A204.1 (cell line): ENCODE measurements around the gene SELENOV.

Experiments
- FAIRE-seq: peaks from 2 replicates; lab custom pipeline; 2012; peaks lifted over from hg19 to GRCh38; lab: Jason Lieb, UNC

SELENOV gene

DNA sequence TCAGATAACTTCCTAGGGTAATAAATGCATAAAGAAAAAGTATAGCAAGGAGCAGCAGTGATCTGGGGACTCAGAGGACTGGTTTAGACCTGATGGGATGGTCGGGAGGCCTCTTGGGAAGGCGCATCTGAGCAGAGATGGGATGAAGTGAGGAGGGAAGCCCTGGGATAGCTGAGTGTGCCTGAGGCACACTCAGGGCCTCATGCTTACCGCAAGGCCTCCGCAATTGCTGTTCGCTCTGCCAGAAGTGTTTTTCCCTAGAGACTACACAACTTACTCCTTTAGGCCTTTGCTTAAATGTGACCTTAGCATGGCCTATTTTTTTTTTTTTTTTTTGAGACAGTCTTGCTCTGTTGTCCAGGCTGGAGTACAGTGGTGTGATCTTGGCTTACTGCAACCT, 20.3 kb upstream of the SELENOV start:
- no peak for FAIRE-seq

DNA sequence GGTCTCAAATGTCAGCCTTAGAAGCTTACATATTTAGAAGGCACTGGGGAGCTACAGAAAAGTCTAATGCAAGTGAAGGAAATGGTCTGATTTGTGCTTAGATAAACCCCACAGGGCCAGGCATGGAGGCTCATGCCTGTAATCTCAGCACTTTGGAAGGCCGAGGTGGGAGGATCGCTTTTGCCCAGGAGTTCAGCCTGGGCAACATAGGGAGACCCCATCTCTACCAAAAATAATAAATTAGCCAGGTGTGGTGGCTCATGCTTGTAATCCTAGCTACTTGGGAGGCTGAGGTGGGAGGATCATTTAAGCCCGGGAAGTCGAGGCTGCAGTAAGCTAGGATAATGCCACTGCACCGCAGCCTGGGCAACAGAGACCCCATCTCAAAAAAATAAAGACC, 18.9 kb upstream of the SELENOV start:
- no peak for FAIRE-seq

DNA sequence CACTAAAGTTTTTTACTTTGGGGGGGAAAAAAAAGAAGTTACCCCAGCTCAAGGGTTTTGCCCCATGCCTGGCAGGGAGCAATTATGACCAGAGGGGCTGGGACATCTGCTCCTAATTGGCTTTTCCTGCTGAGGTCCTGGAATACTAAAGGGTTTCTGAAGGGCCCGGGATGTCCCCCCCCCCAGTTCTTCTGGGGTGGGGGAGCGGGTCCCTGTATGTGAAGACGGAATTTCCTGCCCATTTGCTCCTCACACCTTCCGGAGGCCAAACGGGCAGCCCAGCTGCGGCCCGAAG, 17.3 kb upstream of the SELENOV start:
- FAIRE-seq = no peak

DNA sequence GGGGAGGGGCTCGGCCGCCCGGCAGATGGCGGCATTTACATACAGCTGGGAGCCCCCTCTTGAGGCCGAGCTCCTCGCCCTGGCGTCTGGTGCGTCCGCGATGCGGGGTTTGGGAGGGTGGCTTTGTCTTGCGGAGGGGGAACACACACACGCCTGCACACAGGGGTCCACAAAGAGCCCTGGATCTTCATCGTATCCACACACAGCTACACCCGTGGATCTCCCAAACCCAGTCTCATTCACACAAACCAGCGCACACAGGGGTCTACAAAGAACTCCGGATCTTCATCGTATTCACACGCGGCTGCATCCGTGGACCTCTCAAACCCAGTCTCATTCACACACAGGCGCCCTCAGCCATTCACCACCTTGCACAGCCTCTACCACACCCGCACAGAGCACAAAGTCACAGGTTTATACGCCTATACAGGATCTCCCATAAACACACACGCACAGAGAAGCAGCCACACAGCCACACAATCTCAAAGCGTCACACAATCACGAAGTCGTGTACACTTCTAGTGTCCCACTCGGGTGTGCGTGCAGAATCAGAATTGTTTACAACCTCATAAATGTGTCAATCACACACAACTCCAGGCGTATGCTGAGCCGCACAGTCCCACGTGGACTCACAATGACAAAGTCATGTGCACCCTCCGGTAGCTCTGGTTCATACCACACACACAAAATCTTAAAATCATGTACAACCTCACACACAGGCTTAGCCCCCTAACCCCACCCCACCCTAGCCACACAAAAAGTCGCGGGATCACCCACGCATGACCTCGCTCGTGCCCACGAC, 16.7 kb upstream of the SELENOV start:
- no peak for FAIRE-seq

DNA sequence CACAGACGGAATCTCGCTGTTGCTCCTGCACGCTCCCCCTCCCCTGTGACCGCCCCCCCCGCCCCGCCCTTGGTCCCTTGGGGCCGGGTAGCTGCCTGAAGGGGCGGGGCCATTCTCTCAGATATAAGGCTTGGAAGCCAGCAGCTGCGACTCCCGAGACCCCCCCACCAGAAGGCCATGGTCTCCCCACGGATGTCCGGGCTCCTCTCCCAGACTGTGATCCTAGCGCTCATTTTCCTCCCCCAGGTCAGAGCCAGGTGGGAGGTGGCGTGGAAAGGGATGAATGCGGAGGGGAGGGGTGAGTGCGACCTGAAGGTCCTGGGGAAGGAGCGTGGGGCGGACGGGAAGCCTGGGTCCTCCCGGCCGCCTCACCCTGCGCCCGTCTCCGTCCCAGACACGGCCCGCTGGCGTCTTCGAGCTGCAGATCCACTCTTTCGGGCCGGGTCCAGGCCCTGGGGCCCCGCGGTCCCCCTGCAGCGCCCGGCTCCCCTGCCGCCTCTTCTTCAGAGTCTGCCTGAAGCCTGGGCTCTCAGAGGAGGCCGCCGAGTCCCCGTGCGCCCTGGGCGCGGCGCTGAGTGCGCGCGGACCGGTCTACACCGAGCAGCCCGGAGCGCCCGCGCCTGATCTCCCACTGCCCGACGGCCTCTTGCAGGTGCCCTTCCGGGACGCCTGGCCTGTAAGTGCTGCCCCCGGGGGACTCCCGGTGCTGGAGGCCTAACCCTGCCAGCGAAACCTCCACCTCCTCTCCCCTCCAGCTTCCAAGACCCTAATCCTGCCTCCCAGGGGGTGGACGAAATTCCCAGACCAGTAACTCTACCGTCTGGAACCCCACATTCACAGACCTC, 15.9 kb upstream of the SELENOV start, which contains the start of gene DLL3:
TSS of gene DLL3 (plus strand) at position 150 of the 845 bp plus-strand sequence. CDS start at position 178, 28 bp downstream.
- FAIRE-seq = no peak

DNA sequence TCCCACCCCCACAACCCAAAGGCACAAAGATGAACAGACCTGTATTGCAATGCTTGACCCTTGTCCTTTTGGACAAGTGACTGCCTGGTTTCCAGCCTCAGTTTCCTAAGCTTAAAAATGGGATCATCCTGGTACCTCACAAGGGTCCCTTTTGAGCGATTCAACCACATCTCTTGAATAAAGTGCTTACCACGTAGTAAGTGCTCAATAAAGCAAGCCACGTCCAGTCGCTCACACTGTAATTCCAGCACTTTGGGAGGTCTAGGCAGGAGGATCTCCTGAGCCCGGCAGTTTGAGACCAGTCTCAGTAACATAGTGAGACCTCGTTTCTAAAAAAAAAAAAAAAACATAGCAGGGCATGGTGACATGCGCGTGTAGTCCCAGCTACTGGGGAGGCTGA, 15.0 kb upstream of the SELENOV start:
- FAIRE-seq = no peak

DNA sequence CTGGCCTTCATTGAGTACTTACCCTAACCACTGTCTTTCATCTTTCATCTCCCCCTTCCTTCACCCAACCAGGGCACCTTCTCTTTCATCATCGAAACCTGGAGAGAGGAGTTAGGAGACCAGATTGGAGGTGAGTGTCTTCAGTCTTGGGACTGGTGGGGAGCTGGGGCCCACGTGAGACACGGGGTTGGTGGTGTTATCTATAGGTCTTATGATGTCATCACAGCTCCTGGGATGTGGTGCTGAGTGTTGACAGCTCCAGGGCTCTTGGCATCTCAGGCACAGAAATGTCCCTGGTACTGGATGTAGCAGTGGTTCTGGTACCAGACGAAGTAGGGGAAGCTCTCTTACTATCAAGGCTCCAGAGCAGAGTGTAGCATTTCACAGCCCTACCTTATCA, 14.4 kb upstream of the SELENOV start:
- no peak for FAIRE-seq

DNA sequence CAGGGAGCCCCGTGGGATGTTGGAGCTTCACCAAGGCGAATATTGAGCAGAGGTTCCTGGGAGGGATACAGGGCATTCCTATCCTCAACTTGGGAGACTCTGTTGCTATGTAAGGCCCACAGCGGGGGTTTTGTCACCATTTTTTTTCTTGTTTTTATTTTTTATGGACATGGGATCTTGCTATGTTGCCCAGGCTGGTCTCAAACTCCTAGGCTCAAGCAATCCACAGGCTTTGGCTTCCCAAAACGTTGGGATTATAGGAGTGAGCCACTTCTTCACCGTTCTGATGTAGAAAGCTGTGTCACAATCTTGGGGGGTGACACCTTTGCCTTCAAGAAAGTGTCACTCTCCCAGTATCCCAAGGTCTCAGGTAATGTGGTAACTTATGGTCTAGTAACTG, 13.6 kb upstream of the SELENOV start:
- FAIRE-seq = no peak

DNA sequence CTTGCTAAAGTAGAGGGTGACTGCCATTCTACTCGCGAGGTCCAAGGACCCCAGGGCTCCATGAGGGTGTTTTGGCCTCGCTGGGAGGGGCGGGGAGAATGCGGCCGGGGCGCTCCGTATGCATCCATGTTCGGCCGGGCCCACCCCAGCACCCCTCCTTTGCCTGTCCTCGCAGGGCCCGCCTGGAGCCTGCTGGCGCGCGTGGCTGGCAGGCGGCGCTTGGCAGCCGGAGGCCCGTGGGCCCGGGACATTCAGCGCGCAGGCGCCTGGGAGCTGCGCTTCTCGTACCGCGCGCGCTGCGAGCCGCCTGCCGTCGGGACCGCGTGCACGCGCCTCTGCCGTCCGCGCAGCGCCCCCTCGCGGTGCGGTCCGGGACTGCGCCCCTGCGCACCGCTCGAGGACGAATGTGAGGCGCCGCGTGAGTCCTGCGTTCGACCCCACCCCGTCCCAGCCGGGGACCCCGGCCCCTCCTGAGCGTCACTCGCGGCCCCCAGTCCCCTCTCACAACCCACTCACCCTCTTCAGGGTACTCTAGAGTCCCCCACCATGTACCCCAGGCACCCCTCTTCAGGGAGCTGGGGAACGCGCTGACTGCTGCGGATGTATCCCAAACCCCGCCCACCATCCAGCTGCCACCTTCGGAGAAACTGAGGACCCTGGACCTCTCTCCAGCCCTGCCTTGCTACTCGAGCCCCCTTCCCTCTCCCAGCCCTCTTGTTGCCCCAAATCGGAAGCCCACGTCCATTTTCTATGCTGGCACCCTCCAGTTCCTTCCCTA, 12.1 kb upstream of the SELENOV start:
- no peak for FAIRE-seq

DNA sequence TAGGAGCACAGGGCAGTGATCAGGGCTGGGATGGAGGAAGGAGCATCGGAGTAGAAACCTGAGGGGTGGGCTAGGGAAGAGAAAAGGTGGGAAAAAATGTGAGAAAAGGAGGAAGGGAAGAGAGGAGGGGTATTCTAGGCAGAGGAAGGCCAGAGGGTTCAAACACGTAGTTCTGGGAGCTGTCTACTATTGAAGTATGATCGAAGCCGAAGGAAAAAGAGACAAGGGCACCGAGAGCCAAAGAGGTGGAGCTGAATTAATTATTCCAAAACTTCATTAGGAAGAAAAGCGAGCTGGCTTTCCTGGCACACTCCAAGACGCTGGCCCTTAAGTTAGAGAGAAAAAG, 8.4 kb upstream of the SELENOV start:
- no peak for FAIRE-seq

DNA sequence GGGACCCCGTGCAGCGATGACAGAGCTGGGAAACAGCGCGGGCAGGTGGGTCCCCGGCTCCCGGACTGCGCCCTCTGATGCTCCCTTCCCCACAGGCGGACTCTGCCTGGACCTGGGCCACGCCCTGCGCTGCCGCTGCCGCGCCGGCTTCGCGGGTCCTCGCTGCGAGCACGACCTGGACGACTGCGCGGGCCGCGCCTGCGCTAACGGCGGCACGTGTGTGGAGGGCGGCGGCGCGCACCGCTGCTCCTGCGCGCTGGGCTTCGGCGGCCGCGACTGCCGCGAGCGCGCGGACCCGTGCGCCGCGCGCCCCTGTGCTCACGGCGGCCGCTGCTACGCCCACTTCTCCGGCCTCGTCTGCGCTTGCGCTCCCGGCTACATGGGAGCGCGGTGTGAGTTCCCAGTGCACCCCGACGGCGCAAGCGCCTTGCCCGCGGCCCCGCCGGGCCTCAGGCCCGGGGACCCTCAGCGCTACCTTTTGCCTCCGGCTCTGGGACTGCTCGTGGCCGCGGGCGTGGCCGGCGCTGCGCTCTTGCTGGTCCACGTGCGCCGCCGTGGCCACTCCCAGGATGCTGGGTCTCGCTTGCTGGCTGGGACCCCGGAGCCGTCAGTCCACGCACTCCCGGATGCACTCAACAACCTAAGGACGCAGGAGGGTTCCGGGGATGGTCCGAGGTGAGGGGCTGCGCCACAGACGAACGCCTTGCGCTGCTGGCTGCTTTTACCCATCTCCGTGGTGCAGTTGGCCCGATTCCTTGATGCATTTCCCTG, 7.8 kb upstream of the SELENOV start:
- FAIRE-seq = no peak

DNA sequence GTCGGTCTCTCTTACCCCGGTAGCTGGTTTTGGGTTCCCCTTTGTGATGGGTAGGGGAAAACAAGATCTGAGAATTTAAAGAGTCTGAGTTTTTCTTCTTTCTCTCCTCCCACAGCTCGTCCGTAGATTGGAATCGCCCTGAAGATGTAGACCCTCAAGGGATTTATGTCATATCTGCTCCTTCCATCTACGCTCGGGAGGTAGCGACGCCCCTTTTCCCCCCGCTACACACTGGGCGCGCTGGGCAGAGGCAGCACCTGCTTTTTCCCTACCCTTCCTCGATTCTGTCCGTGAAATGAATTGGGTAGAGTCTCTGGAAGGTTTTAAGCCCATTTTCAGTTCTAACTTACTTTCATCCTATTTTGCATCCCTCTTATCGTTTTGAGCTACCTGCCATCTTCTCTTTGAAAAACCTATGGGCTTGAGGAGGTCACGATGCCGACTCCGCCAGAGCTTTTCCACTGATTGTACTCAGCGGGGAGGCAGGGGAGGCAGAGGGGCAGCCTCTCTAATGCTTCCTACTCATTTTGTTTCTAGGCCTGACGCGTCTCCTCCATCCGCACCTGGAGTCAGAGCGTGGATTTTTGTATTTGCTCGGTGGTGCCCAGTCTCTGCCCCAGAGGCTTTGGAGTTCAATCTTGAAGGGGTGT, 7.1 kb upstream of the SELENOV start:
- no peak for FAIRE-seq

DNA sequence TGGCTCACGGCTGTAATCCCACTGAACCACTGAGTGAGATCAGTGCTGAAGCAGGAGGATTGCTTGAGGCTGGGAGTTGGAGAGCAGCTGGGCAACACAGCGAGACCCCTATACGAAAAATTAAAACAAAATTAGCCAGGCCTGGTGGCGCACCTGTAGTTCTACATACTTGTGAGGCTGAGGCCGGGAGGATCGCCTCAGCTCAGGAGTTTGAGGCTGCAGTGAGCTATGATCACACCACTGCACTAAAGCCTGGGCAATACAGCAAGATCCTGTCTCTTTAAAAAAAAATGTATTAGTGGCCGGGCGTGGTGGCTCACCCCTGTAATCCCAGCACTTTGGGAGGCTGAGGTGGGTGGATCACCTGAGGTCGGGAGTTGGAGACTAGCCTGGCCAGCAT, 6.3 kb upstream of the SELENOV start:
- FAIRE-seq = no peak

DNA sequence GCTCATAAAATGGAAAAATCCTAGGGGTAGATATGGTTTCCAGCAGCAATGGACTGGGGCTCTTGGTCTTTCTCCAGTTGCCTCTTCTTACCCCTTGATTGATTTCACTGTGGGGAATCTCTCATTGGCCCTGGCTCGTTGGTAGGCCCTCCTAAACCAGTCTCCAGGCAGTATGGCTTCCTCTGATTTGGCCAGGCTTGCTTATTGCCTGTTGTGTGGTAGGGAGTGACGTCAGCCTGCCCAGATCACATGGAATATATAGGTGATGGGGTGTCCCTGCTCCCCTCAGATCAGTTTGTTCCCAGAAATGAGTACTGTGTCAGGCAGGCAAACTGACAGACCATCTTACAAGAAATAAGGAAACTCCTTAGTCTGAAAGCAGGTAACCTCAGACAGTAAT, 5.7 kb upstream of the SELENOV start:
- no peak for FAIRE-seq

DNA sequence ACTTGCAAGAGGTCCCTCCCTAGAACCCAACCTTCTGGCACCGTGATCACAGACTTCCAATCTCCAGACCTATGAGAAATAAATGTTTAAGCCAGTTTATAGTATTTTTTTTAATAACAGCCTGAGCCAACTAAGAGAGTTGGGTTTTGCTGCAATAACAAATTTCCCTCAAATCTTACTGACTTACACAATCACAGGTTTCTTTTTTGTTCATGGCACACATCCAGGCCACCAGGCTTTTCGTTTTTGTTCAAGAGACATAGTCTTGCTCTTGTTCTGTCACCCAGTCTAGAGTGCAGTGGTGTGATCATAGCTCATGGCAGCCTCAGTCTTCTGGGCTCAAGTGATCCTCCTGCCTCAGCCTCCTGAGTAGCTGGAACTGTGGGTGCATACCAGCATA, 2.0 kb upstream of the SELENOV start:
- FAIRE-seq = no peak

DNA sequence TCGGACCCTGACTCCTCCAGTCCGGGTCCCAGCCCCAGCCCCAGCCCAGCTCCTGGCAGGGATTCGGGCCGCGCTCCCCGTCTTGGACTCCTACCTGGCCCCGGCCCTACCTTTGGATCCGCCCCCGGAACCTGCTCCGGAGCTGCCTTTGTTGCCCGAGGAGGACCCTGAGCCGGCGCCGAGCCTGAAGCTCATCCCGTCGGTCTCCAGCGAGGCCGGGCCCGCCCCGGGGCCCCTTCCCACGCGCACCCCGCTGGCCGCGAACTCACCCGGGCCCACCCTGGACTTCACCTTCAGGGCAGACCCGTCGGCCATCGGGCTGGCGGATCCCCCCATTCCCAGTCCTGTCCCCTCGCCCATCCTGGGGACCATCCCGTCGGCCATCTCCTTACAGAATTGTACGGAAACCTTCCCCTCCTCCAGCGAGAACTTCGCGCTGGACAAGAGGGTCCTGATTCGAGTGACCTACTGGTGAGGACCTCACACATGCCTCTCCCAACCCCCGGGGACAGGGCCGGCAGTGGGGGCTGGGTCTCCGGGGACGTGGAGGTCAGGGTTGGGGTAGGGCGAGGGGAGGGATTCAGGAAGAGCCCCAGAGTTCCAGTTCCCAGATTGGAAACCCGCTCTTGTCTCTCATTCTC, 732 bp downstream of the SELENOV start:
- no peak for FAIRE-seq

DNA sequence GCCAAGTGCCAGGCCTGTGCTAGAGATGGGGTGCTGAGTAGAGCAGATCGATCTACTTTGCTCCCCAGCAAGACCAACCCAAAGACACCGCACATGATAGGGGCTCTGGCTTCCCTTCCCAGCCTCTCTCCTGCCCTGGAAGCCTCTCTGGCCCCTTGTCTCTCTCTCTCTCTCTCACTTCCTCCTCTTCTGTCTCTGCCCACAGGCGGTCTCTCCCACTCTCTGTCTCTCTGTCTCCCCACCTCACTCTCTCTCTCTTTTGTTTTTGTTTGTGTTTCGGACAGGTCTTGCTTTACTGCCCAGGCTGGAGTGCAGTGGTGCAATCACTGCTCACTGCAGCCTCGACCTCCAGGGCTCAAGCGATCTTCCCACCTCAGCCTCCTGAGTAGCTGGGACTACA, 1.3 kb downstream of the SELENOV start:
- no peak for FAIRE-seq

DNA sequence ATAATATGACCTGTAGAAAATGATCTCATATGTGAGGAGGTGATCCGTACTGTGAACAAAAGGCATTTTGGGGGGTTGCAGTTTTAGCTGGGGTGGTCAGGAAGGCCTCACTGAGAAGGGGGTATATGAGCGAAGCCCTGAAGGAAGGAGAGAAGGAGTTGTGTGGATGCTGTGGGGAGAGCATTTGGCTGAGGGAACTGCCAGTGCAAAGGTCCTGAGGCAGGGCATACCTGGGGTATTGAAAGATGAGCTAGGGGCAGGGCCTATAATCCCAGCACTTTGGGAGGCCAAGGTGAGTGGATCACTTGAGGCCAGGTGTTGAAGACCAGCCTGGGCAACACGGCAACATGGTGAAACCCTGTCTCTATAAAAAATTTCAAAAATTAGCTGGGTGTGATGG, 2.5 kb downstream of the SELENOV start:
- FAIRE-seq = no peak

DNA sequence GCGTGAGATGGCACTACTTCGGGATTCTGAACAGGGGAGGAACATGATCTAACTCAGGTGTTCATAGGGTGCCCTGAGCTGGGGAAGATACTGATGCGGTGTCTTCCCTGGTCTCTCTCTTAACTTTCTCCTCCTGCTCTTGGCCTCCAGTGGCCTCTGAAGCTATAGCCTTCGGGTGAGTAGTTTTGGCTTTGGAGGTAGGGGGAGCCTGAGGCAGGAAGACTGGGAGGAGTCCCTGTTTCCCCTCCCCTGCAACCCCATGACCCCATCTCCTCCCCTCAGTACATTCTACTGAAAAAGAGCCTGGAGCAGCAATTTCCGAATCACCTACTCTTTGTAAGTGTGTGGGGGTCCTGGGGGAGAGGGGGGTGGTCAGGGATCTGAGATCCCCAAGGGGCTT, 3.5 kb downstream of the SELENOV start:
- no peak for FAIRE-seq

DNA sequence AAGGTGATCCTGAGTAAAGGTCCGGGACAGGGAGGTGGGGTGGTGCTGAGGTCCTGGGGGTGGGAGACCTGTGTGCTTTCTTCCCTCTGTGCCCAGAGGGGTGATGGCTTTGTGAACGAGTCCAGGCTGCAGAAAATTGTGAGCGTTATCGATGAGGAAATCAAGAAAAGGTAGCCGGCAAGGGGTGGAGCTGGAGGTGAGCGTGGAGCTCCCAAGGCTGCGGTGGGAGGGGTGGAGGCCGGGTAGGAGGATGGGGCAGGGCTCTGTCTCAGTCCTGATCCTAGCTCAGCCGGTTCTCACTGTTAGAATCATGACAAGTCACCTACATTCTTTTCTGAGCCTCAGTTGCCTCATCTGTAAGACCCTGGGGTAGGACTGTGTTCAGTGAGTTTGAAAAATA, 4.0 kb downstream of the SELENOV start:
- no peak for FAIRE-seq
